ENCODE results near the gene RPL14. TPM values are rescaled to one million over a fixed set of nuclear protein-coding genes. Genes with fewer than 3 reads are reported as not detected.

The RPL14 gene
- total RNA-seq (1,000 to 10,000 TPM; 3,546 to 3,721 TPM), total RNA-seq (572 to 1,467 (median 906) reads per million in 172 experiments)
- polyA plus RNA-seq (2013, experiment 1 of 2) = 2,601 TPM
- polyA plus RNA-seq (2013, experiment 2 of 2) = 2,189 TPM

- H3K9me3 ChIP-seq (ENCODE audit: control insufficient read depth in 1 of 2, insufficient read depth in 1 of 2, low read length in 2 of 2) = no peaks in the 10 kb centered on the region
- peak; percentile 67 for ATAC-seq (ENCODE audit: poor library complexity)
- peaks cover 41% of the 10 kb centered on the region for H3K4me1 ChIP-seq (ENCODE audit: insufficient read depth, low read length)
- H3K27ac ChIP-seq (ENCODE audit: low read depth in 1 of 2, low read length in 2 of 2) = peak within 1 kb of the TSS; percentile 78 to 92
- TF ChIP-seq CTCF (IDR thresholded peaks at IDR 0.05) = no peak
- H3K27me3 ChIP-seq (ENCODE audit: control insufficient read depth in 1 of 2, insufficient read depth in 2 of 2, low read length in 2 of 2) = no peaks in the 10 kb centered on the region
- CTCF ChIA-PET = interaction anchor here (0.7 to 1.7 kb wide), 3 partner anchors 25 to 148 kb away, joined by 3 to 6 read pairs (median 6); partner anchors contain the start of gene ZNF620
- Mint-ChIP-seq H3K27ac (peak within 1 kb of the TSS; percentile 91), H3K36me3 (ENCODE audit: low read depth) (peaks cover 59% of the 10 kb centered on the region), H3K4me1 (ENCODE audit: low read depth) (peaks cover 59% of the 10 kb centered on the region), H3K4me3 (peak within 1 kb of the TSS; percentile 94), H3K9me3 (no peaks in the 10 kb centered on the region), H3K27me3 (no peaks in the 10 kb centered on the region)
- DNase-seq = peak; percentile 90 to 98 (median 94)
- H3K4me3 ChIP-seq (ENCODE audit: low read length) = peak within 1 kb of the TSS; percentile 85
- intact Hi-C loops (cut with DNase I, micrococcal nuclease) = loop anchor here (5.0 to 10.0 kb wide), 3 partner anchors 1072 to 1508 kb away; partner anchors contain the start of genes SCN11A (in 1 of the 2), SLC25A38 (in 1 of the 2), ULK4 (in 1 of the 2) and WDR48 (in 1 of the 2)
- peaks cover 40% of the 10 kb centered on the region for H3K36me3 ChIP-seq (ENCODE audit: insufficient read depth, low read length)
- POLR2A ChIA-PET = interaction anchor here (0.7 to 2.4 kb wide), 13 partner anchors 8 to 1505 kb away, joined by 3 to 22 read pairs (median 5); partner anchors contain the start of genes CTNNB1, EIF1B, ULK4 and ZNF619
Observed at GRCh38 chr3:40456940-40457823, at the start of gene RPL14. TSS of gene RPL14 (plus strand) at chr3:40457339. CDS start at chr3:40457472, 133 bp downstream.

- no peaks in the 10 kb centered on the region for H3K4me1 Mint-ChIP-seq (ENCODE audit: low read depth)
- no peaks in the 10 kb centered on the region for H3K9me3 Mint-ChIP-seq
- H3K36me3 Mint-ChIP-seq (ENCODE audit: low read depth) = no peaks in the 10 kb centered on the region
- DNase-seq = no peak
- TF ChIP-seq CTCF (IDR thresholded peaks at IDR 0.05) = no peak
- Histone ChIP-seq H3K36me3 (ENCODE audit: insufficient read depth, low read length) (no peaks in the 10 kb centered on the region), H3K4me1 (ENCODE audit: insufficient read depth, low read length) (no peaks in the 10 kb centered on the region), H3K27me3 (ENCODE audit: control insufficient read depth in 1 of 2, insufficient read depth in 2 of 2, low read length in 2 of 2) (no peaks in the 10 kb centered on the region), H3K4me3 (ENCODE audit: low read length) (no peak overlapping the region), H3K9me3 (ENCODE audit: control insufficient read depth in 1 of 2, insufficient read depth in 1 of 2, low read length in 2 of 2) (no peaks in the 10 kb centered on the region), H3K27ac (ENCODE audit: low read depth in 1 of 2, low read length in 2 of 2) (no peak overlapping the region)
- POLR2A ChIA-PET = no interaction called here
- no peak overlapping the region for H3K27ac Mint-ChIP-seq
- H3K4me3 Mint-ChIP-seq = no peak overlapping the region
- intact Hi-C loops (cut with DNase I, micrococcal nuclease) = no loop called here
- no peak for ATAC-seq (ENCODE audit: poor library complexity)
- no peaks in the 10 kb centered on the region for H3K27me3 Mint-ChIP-seq
- CTCF ChIA-PET = no interaction called here
Observed at GRCh38 chr3:40407611-40408010, 49.5 kb upstream of the RPL14 start.

GRCh38 chr3:40414270-40414669 lies 42.9 kb upstream of the RPL14 start:
- intact Hi-C loops (cut with DNase I, micrococcal nuclease) = no loop called here
- Histone ChIP-seq H3K9me3 (ENCODE audit: control insufficient read depth in 1 of 2, insufficient read depth in 1 of 2, low read length in 2 of 2) (no peaks in the 10 kb centered on the region), H3K36me3 (ENCODE audit: insufficient read depth, low read length) (no peaks in the 10 kb centered on the region), H3K4me1 (ENCODE audit: insufficient read depth, low read length) (no peaks in the 10 kb centered on the region), H3K27ac (ENCODE audit: low read depth in 1 of 2, low read length in 2 of 2) (no peak overlapping the region), H3K4me3 (ENCODE audit: low read length) (no peak overlapping the region), H3K27me3 (ENCODE audit: control insufficient read depth in 1 of 2, insufficient read depth in 2 of 2, low read length in 2 of 2) (no peaks in the 10 kb centered on the region)
- CTCF ChIA-PET = no interaction called here
- Mint-ChIP-seq H3K4me1 (ENCODE audit: low read depth) (no peaks in the 10 kb centered on the region), H3K27ac (no peak overlapping the region), H3K27me3 (peaks cover 5% of the 10 kb centered on the region), H3K36me3 (ENCODE audit: low read depth) (no peaks in the 10 kb centered on the region), H3K4me3 (no peak overlapping the region), H3K9me3 (no peaks in the 10 kb centered on the region)
- ATAC-seq (ENCODE audit: poor library complexity) (no peak), DNase-seq (no peak)
- POLR2A ChIA-PET = interaction anchor here (1.0 kb wide), 1 partner anchor 11 kb away, joined by 3 read pairs; no protein-coding TSS in a partner anchor
- no peak for TF ChIP-seq CTCF (IDR thresholded peaks at IDR 0.05)

All from CD4-positive, alpha-beta T cell (primary cell).